Stimulated activated CD4-positive, alpha-beta T cell treated with anti-CD3 and anti-CD28 coated beads, Interleukin-2, amount 100 ng/mL, for 24 hours (primary cell): Measurements from ENCODE around the gene RPS8.
A peak's percentile ranks its signal among the peaks of the same experiment; 100 is the strongest.
"Not testable (repeated sequence)": the region's sequence is repeated elsewhere in the genome, so short reads cannot be mapped to it uniquely, and the experiment has no call there.

Experiments used
- DNase-seq, 2 donors: peaks; one replicate each; pipeline ENCODE4 v3.0.0-alpha.2; 2020

Gene RPS8

DNA sequence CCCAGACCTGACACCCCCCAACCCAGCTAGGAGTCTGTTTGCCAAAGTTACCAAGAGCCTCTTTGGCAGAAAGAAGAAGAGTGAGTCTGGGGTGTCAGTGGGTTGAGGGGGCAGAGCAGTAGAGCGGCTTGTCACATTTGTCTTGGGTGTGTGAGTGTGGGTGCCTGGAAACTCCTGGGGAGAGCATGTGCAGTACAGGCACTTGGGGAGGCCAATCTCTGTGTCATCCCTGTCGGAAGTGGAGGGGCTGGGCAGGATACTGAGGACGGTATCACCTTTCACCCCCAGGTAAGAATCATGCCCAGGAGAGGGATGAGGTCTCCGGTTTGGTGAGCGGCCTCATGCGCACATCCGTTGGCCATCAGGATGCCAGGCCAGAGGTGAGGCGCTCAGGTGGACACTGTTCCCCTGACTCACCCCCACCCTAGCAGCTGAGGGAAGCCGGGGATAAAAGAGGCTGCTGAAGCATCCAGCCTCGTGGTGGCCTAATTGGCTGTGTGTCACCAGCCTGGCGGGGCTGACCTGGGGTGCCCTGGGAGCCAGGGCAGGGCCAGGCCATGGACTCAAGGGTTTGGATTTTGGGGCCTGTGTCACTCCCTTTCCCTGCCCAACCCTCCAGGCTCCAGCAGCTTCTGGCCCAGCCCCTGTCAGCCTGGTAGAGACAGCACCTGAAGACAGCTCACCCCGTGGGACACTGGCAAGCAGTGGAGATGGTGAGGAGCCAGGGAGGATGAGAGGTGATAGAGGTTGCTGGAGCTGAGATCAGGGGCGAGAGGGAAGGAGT, 28.2 kb downstream of the RPS8 start:
- no peak for DNase-seq

DNA sequence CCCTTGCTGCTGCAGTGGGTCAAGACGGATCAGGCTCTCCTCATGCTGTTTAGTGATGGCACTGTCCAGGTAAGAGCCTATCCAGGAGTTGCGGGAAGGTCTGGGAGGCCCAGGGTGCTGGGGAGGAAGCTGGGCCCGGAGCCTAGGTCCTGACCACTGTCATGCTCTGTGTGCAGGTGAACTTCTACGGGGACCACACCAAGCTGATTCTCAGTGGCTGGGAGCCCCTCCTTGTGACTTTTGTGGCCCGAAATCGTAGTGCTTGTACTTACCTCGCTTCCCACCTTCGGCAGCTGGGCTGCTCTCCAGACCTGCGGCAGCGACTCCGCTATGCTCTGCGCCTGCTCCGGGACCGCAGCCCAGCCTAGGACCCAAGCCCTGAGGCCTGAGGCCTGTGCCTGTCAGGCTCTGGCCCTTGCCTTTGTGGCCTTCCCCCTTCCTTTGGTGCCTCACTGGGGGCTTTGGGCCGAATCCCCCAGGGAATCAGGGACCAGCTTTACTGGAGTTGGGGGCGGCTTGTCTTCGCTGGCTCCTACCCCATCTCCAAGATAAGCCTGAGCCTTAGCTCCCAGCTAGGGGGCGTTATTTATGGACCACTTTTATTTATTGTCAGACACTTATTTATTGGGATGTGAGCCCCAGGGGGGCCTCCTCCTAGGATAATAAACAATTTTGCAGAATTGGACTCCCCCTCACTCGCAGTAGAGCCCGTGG, 30.1 kb downstream of the RPS8 start:
- peak in 1 of 2 donors; percentile 10 for DNase-seq

DNA sequence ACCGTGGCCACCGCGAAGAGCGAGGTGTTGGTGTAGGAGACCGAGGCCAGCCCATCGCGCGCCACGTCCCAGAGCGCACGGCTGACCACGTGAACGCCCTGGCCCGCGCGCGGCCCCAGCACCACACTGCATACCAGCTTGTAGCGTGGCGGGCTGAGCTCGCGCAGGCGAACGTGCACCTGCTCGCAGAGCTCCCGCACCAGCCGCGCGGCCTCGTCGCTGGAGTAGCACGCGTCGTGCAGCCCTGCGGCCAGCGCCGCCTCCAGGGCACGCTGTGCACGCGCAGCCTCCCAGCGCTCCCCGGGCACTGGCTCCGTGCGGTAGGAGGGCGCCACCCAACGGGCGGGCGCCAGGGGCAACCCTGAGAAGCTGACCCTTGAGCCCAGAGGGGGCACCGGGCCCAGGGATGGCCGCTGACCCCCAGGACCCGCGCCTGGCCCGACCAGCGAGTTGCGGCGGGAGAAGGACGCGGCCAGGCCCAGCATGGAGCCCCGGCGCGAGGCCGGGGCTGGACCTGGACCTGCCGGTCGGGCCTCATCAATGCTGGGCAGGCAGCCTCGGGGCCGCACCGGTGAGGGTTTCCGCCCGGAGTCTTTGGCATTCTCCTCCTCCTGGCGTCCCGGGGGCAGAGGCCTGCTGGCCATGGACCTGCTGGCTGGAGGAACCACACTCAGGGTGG, 30.8 kb downstream of the RPS8 start:
- DNase-seq, result no peak

DNA sequence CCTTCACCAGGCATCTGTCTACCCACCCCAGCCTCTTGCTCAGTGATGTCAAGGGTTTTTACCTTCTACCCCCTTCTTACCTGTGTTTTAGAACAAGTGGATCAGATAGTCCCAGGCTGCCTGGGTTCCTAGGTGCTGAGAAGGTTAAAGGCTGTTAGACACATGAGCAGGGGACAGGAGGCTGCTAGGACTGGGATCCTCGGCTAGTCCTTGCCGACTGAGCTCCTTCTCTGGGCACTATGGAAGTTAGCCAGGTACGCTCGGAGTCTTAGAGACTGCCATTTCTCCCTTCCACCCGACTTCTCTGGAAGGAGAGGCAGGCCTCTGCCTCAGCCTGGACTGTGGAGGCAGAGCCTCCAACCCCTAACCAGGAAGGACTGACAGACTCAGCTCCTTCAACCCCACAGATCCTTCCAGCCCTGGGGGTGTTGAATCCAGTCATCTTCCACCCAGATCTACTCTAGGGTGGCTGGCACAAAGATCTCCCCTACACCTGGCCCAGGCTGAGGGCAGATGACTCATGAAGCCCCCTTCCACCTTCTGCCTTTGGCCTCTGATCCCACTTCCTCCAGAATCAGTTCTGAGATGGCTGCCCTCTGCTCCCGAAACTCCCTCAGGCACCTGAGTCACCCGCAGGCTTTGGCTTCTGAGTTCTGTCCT, 31.5 kb downstream of the RPS8 start, which contains the start of gene DYNLT4:
TSS of gene DYNLT4 (minus strand) at position 648 of the 660 bp plus-strand sequence. CDS start 683 bp downstream, outside the sequence.
- no peak for DNase-seq

DNA sequence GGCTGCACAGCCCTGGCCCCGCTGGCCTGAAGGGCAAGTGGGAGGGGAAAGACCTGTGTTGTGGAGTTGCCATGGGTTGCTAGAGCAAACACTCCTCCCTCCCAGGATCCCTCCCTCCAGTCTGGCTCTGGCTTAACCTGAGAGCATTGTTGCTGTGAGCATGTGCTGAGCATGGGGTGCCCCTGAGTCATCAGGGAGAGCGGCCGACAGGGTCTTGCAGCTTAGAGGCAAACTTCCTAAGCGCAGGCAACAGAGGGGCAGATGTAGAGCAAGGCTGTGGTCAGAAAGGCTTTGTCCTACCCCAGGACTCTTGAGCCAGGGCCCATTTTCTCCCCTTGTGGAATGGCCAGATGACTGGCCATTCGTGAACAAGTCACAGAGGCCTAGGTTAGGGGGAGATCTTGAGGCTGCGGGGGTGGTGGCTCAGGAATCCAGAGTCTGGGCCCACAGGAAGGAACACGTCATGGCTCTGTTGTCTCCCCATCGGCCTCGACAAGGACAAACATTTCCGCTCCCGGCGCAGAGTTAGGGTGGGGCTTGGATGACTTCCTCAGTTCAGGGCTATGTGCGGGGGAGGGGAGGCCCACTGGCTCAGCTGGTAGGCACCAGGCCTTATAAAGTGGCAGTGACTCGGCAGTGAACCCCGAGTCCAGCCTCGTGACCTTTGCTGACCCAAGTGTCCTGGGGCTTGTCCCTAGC, 32.2 kb downstream of the RPS8 start:
- peak; percentile 87 to 92 for DNase-seq

DNA sequence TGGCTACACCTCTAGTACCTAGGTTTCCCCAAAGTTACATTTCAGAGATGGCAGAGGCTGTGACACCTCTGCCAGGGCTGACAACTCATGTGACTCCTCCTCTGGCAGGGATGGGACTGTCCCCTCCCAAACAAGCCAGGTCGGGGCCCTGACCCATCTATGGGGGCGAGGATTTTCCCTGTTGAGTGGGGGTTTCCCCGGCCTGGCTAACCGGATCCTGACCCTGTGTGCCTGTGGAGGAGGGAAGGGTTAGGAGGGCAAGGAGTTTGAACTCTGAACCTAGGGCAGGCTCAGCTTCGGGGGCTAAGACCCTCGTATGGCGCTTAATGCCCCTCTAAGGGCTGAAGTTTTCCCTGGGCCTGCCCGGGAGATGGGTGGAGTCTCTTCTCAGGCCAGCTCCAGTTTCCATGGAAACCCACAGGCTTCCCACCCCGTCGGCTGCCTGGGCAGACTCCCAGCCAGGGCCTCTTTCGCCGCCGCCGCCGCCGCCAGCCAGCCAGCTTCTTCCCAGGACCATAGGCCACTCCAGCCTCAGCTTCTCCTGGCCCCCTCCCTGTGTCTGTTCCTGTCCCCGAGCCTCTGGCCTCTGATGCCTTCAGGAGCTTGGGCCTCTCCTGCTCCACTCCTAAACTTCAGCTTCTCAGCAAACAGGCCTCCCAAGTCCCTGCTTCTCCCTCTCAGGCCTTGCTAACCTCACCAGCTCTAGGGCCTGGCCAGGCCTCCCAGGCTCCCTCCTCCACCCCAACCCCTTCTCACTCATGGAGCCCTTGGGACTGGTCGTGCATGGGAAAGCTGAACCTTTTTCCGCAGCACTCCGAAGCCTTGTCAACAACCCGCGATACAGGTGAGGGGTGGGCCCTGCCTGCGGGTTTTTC, 33.0 kb downstream of the RPS8 start, which contains the start of gene BTBD19:
TSS of gene BTBD19 (plus strand) at position 461 of the 875 bp plus-strand sequence. CDS start at position 759, 298 bp downstream.
- DNase-seq, result peak; percentile 82 to 85

DNA sequence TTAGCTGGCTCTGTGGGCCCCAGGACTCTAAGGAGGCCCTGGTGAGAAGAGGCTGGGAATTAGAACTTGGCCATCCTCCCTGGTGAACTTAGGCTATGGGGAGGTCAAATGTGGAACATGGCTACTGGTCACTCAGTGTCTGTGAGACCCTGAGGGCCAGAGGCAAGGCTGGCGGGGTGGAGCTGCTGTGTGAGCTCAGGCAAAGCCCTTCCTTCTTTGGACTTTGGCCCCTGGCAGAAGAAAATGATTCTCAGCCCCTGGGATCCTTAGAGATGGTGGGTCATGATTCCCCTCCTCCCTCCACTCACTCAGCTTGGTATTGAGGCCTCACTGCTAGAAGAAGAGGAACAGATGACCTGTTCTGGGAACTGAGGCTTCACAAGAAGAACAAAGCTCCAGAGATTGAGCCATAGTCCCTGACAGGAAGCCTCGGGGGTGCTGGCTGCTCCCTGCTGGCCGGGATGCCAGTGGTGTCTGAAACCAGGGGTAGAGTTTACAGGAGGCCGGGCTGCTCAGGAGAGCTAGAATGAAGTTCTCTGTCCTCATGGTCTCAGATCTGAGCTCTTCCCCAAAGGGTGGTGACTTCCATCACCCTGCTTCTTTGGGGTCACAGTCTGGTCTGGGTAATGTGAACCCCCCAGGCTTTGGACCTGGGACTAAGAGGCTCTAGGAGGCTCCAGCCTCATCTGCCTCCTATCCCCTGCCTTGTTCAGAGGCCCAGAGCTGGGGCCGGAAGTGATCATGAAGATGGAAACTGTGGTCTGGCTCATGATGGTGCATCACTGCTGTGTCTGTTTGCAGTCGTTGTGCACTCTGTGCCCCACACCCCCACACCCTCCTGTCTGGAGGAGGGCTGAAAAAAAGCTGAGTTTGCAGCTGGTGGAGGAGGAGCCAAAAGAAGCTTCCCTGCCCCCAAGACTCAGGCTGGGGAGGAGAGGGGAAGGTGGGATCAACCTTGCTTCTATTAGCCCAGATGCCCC, 33.9 kb downstream of the RPS8 start:
- DNase-seq, result peak; percentile 86 to 89

DNA sequence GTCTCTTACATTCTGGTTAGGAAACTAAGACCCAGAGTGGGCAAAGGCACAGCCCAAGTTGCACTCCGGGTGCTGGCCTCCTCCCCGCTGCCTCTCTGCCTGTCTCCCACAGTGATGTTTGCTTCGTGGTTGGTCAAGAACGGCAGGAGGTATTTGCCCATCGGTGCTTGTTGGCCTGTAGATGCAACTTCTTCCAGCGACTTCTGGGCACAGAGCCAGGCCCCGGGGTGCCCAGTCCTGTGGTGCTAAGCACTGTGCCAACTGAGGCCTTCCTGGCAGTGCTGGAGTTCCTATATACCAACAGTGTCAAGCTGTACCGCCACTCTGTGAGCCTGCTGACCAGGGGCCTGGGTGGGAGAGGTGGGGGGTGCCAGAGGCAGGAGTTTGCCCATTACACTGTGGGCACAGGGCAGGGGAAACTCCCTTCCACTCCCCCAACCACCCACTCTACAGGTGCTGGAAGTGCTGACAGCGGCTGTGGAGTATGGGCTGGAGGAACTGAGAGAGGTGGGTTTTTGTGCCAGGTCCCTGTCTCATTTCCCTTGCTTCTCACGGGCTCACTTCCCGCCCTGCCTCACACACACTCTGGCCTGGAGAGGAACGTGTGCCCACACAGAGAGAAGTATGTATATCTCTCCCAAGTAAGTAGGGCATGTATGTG, 34.9 kb downstream of the RPS8 start:
- peak; percentile 52 to 57 for DNase-seq

DNA sequence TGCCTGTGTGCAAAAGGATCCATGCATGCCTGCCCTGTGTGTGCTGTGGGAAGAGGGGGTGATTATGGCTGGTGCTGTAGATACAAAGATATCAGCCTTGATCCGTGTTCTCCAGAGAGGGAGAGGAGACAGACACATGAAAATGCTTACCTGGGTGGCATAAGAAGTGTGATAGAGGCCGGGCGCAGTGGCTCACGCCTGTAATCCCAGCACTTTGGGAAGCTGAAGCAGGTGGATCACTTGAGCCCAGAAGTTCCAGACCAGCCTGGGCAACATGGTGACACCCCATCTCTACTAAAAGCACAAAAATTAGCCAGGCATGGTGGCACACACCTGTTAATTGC, 35.4 kb downstream of the RPS8 start:
- DNase-seq, result not testable (repeated sequence)

DNA sequence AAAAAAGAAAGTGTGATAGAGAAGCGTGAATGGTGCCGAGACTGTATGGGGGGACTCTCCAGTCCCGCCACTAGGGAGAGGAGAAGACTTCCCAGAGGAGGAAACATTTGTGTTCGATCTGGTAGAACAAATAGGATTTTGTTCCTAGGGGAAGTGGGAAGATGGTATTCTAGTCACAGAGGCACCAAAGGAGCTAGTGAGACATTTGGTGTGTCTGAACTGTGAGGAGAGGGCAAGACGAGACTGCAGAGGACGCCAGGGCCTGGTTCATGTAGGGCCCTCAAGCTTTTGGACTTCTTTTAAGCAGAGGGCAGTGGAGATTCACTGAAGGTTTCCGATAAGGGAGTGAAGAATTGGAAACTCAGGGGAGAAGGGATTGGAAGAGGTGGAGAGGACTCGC, 35.9 kb downstream of the RPS8 start:
- DNase-seq, result no peak

DNA sequence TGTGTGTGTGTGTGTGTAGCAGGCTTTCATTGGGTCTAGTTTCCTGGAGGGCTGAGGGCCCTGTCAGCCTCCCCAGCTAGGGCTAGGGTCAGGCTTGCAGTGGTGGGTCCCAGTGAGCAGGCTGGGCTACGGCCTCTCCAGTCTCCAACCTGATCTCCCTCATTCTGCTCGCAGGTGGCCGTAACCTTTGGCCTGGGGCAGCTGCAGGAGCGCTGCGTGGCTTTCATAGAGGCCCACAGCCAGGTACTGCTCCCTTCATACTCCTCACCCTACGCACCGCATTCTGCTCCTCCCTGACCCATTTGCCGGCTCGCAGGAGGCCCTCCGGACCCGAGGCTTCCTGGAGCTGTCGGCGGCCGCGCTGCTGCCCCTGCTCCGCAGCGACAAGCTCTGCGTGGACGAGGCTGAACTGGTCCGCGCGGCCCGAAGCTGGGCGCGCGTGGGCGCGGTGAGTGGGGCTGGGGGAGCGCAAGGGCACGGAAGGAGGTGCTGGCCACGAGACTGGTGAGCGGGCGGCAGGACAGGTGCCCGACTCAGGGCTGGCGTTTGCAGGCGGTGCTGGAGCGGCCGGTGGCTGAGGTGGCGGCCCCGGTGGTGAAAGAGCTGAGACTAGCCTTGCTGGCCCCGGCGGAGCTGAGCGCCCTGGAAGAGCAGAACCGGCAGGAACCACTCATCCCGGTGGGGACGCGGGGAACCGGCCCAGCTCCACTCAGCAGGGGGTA, 37.6 kb downstream of the RPS8 start:
- no peak for DNase-seq

DNA sequence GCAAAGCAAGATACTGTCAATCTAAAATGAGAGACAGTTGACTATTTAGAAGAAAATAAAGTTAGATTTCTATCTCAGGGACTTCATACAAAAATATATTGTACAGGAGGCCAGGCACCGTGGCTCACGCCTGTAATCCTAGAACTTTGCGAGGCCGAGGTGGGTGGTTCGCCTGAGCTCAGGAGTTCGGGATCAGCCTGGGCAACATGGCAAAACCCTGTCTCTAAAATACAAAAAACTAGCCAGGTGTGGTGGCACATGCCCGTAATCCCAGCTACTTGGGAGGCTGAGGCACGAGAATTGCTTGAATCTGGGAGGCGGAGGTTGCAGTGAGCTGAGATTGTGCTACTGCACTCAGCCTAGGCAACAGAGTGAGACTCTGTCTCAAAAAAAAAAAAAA, 40.6 kb downstream of the RPS8 start:
- DNase-seq, result not testable (repeated sequence)

DNA sequence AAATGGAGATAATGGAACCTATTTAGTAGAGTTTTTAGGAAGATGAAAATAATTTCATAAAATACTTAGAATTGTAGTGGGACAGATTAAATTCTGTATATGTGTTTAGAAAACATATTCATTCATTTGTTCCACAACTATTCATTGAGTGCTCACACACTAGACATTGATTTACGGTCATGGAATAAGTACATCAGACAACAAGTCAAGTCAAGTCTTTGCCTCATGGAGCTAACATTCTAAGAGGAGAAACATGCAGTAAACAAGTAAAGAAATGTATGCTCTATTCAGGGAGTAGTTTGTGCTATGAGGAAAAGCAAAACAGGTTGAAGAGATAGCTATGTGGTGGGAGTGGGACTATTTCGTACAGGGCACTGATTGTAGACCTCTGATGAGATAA, 42.0 kb downstream of the RPS8 start:
- DNase-seq, result no peak

DNA sequence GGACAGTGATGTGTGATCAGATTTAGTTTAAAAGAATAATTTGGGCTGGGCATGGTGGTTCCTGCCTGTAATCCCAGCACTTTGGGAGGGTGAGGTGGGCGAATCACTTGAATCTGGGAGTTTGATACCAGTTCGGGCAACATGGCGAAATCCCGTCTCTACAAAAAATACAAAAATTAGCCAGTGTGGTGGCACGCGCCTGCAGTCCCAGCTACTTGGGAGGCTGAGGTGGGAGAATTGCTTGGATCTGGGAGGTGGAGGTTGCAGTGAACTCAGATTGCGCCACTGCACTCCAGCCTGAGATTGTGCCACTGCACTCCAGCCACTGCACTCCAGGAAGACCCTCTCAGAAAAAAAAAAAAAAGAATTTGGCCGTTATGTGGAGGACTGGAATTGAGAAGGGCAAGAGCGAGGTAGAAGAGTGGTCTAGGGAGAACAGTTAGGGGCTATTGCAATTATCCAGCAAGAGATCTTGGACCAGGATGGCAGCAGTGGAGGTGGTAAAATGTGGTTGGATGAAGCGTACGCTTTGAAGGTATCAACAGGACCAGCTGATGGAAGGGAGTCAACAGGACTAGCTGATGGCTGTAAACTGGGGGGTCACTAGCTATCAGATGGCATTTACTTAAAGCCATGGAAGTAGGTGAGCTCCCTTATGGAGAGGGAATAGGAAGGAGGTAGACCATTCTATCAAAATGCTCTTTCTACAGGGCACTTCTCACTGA, 42.6 kb downstream of the RPS8 start:
- no peak for DNase-seq

DNA sequence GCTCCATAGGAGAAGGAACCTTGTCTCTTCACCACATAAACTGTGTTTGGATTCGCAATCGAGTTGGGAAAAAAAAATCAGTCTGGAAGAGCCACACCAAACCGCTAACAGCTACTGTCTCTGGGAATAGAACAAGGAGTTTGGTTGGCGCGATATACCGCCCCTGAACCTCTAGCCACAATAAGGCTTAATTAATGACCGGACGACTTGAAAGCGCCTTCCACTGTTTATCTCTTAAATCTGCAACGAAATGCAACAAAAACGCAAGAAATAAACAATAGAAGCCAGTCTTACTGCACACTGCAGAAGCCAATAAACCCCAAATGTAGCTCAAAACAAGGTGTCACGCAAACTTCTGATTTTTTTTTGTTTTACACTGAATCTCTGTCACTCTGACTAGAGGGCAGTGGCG, 43.9 kb downstream of the RPS8 start:
- DNase-seq, result no peak

DNA sequence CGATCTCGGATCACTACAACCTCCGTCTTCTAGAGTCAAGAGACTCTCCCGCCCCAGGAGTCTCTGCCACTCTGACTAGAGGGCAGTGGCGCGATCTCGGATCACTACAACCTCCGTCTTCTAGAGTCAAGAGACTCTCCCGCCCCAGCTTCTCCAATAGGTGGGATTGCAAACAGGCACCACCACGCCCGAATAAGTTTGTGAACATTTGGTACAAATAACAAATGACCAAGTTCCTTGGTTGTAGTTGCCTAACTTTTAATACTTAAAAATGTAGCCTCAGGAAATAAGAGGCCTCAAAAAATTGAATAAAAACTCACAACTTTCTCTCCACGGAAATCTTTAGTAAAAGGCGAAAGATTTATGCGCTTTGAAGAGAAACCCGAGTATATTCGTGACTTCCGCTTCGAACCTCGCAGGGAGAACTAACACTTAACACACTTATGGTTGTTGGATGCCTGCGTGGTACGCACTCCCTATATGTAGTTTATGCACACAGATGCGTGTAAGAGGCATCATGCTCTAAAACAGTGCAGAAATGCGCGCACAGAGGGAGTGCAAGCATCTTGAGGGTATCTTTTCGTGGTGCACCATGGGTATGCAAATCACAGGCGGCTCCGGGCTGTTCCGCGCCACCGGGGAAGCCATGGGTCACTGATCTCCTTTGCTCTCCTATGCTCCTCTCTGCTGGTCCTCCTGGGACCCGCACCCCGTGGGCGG, 44.4 kb downstream of the RPS8 start:
- peak; percentile 82 to 84 for DNase-seq
